Measurements from ENCODE around the gene FBXL16.

FBXL16 gene

DNA sequence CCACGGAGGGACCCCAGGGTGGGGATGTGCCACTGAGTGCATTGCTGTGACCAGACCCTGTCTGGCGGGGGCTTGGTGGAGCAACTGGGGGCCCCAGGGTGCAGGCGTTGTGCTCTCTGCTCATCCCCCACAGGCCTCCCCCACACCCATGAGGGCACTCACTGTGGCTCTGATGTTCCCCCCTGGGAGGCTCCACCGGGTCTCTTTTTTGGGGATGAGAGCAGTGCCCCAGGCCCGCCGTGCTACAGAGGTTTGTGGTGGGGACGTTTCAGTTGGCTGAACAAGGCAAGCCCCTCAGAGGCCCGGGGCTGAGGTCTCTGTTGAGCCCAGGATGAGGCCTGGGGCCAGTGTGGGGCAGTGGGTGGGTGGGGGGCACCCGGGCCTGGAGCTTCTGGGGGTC is 18.1 kb upstream of the FBXL16 start:
- Mint-ChIP-seq H3K4me3 (peak overlapping the region in 1 of 2 donors; percentile 42), H3K9me3 (no peaks in the 10 kb centered on the region), H3K4me1 (ENCODE audit: low read depth in 2 of 2) (peaks cover 15 to 19% of the 10 kb centered on the region in 2 donors), H3K27me3 (no peaks in the 10 kb centered on the region), H3K36me3 (ENCODE audit: insufficient read depth) (peaks cover 30% of the 10 kb centered on the region), H3K27ac (peak overlapping the region in 1 of 2 donors; percentile 62)
- no peak for DNase-seq
- ATAC-seq (replicated peaks) = no peak

DNA sequence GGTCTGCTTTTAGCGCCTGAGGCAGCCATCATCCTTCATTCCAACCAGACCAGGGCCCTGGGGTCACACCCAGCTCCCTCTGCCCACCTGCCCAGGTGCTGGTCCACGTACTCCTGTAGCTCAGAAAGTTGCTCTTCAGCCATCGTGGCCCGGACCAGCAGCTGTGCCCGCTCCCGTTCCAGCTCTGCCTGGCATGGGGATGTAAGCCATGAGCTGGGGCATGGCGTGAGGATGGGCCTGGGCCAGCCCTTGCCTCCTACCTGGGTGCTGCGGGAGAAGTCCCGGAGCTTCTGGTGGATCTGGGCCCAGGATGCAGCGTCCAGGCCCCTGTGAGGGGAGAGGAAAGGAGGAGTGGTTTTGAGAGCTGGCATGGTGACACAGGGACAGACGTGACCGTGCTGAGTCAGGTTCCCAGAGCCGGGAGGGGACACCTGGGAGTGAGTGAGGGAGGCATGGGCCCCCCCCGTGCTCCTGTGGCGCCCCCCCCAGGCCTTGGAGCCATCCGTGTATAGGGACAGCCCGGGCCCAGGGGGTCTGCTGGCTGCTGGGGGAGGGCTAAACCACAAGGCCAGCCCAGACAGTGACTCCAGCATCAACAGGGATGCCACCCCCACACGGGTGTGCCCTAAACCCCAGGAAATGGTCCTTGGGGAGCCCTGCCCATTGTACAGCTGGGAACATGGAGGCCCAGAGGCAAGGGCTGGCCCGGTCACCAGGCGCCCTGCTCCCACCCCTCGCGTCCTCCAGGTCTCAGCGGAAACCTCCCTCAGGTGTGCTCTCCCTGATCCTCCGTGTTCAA is 17.4 kb upstream of the FBXL16 start:
- DNase-seq (no peak), ATAC-seq (replicated peaks) (no peak)
- Mint-ChIP-seq H3K4me3 (peak overlapping the region; percentile 45 to 81), H3K27me3 (no peaks in the 10 kb centered on the region), H3K9me3 (no peaks in the 10 kb centered on the region), H3K4me1 (ENCODE audit: low read depth in 2 of 2) (peaks cover 15 to 19% of the 10 kb centered on the region in 2 donors), H3K27ac (peak overlapping the region; percentile 49 to 83), H3K36me3 (ENCODE audit: insufficient read depth) (peaks cover 25% of the 10 kb centered on the region)

DNA sequence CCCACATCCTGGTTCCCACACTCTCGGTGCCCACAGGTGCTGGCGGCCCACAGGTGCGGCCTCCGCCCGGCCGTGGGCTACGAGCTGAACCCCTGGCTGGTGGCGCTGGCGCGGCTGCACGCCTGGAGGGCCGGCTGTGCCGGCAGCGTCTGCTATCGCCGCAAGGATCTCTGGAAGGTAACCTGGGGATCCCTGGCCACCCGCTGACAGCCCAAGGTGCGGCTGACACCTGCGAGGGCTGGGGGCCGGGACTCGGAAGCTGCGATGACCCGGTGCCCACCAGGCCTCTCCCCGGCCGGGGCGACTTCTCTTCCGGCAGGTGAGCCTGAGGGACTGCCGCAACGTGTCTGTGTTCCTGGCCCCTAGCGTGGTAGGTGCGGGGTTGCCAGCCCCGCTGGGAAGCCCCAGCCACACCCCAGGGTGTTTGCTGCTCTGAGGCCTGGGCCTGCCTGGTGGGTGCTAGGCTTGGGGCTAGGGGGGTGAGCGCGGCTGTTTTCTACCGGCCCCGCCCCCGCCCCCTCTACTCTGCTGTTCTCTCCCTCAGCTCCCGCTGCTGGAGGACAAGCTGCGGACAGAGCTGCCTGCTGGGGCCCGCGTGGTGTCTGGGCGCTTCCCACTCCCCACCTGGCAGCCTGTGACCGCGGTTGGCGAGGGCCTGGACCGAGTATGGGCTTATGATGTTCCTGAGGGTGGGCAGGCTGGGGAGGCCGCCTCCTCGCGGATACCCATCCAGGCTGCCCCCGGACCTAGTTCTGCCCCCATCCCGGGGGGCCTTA is 16.4 kb upstream of the FBXL16 start:
- DNase-seq (peak in 2 of 3 experiments; percentile 43 to 44), ATAC-seq (replicated peaks) (peak; percentile 47)
- Mint-ChIP-seq H3K4me1 (ENCODE audit: low read depth in 2 of 2) (peaks cover 15 to 19% of the 10 kb centered on the region in 2 donors), H3K36me3 (ENCODE audit: insufficient read depth) (peaks cover 22% of the 10 kb centered on the region), H3K27me3 (no peaks in the 10 kb centered on the region), H3K4me3 (peak overlapping the region; percentile 79 to 81), H3K27ac (peak overlapping the region; percentile 49 to 83), H3K9me3 (no peaks in the 10 kb centered on the region)

DNA sequence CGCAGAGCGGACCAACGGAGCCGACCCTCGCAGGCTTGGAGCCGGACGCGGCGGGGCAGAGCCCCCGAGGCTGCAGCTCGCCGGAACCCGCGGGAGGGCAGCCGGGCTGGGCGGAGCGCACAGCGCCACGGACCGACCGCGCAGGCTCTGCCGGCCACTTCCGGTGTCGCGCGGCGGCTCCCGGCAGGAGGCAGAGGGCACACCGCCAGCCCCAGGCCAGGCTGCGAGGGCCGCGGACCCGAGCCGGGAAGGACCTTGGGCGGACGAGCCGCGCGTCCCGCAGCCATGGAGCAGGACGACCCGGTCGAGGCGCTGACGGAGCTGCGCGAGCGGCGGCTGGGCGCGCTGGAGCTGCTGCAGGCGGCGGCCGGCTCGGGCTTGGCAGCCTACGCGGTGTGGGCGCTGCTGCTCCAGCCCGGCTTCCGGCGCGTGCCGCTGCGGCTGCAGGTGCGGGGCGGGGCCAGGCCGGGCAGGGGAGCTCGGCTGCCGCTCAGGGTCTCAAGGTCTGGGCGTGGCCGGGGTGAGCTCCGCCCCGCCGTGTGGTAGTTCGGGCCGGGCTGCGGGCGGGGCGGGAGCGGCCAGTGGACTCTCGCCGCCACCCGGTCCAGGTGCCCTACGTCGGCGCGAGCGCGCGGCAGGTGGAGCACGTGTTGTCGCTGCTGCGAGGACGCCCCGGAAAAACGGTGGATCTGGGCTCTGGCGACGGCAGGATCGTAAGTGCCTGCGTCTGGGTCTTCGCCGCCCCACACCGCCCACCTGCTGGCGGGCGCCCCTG is 15.6 kb upstream of the FBXL16 start, which contains the start of gene ANTKMT:
ANTKMT (plus strand) TSS at position 157 of the 775 bp plus-strand sequence; CDS start at position 286, 129 bp downstream.
- DNase-seq (peak; percentile 67 to 79 (median 73)), ATAC-seq (replicated peaks) (peak; percentile 75)
- no peaks in the 10 kb centered on the region for H3K9me3 Mint-ChIP-seq
- peaks cover 0 to 5% of the 10 kb centered on the region in 2 donors for H3K27me3 Mint-ChIP-seq
- peak within 1 kb of the TSS; percentile 69 to 83 for H3K27ac Mint-ChIP-seq
- H3K36me3 Mint-ChIP-seq (ENCODE audit: insufficient read depth) = peaks cover 18% of the 10 kb centered on the region
- peaks cover 19 to 22% of the 10 kb centered on the region in 2 donors for H3K4me1 Mint-ChIP-seq (ENCODE audit: low read depth in 2 of 2)
- peak within 1 kb of the TSS; percentile 84 to 85 for H3K4me3 Mint-ChIP-seq

DNA sequence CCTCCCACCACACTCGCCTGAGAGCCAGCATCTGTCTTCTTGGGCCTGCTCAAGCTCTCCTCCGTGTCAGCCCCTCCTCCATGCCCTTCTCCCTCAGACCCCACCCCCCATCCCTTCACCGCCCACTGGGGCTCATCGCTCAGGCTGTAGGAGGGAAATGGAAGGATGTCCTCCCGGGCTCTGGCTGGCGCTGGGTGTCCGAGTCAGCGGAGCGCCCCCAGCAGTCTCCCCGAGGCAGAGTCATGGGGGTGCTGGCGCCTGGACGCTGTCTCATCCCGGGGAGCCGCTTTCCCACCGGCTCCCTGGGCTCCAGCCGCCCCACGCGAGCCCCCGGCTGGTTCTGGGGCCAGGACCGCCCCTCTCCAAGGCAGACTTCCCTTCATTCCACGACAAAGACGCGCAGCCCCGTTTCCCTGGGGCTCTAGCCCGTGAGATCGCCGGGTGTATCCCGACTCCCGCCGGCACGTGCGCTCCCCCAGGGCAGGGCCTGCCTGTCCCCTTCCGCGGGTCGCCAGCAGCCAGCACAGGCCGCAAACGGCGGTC is 14.9 kb upstream of the FBXL16 start:
- peak; percentile 5 for ATAC-seq (replicated peaks)
- Mint-ChIP-seq H3K9me3 (no peaks in the 10 kb centered on the region), H3K4me1 (ENCODE audit: low read depth in 2 of 2) (peaks cover 19 to 22% of the 10 kb centered on the region in 2 donors), H3K27me3 (peaks cover 0 to 8% of the 10 kb centered on the region in 2 donors), H3K27ac (peak overlapping the region; percentile 69 to 71), H3K4me3 (peak overlapping the region; percentile 84 to 85), H3K36me3 (ENCODE audit: insufficient read depth) (peaks cover 18% of the 10 kb centered on the region)
- no peak for DNase-seq

DNA sequence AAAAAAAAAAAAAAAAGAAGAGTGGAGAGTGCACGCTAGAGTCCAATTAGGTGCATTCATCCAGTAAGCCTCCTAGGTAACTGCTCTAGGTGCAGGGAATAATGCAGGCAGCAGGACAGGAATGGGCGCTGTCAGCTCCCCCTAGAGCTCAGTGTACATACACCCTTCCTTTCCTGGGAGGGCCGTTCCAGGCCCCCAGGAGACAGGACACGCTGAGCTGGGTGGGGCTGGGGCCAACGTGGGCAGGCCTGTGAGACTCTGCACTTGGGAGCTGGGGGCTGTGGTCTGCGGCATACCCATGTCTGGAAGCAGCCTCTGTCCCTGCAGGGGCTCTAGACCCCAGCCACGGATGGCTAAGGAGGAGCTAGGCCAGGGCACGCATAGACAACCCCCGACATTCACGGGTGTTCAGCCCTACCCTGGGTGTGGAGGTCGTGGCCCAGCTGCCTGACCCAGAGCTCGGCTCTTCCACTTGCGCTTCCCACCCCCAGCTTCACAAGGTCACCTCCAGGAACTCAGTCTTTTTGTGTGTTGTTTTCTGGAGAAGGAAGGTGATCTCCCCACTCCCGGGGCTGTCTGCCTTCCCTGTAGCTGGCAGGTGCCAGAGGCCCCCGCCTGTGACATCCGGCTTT is 14.3 kb upstream of the FBXL16 start:
- Mint-ChIP-seq H3K4me3 (peak overlapping the region; percentile 84 to 85), H3K9me3 (no peaks in the 10 kb centered on the region)

DNA sequence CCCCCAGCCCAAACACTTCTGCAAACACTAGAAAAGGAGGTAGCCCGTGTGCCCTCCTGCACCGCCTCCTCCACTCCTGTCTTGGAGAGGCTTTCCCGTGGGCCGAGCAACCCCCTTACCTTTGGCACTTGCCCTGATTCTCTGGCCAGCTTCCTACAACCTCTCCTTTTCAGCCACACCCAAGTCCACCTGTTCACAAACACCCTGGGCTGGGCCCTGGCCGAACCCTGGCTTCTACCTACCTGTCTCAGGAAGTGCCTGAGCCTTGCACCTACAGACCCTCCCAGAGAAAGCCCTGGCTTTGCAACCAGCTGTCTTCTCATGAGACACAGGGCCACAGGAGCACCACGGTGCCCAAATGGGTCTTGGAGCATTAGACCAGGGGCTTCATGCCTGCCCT is 13.3 kb upstream of the FBXL16 start:
- Mint-ChIP-seq H3K27ac (peak overlapping the region in 1 of 2 donors; percentile 68), H3K36me3 (ENCODE audit: insufficient read depth) (peaks cover 15% of the 10 kb centered on the region), H3K9me3 (no peaks in the 10 kb centered on the region), H3K4me3 (peak overlapping the region; percentile 84 to 85), H3K4me1 (ENCODE audit: low read depth in 2 of 2) (peaks cover 18 to 19% of the 10 kb centered on the region in 2 donors), H3K27me3 (peaks cover 0 to 8% of the 10 kb centered on the region in 2 donors)
- ATAC-seq (replicated peaks) = no peak
- DNase-seq = no peak

More for the DNA sequence above, 14.3 kb upstream of the FBXL16 start:
- Mint-ChIP-seq H3K27me3 (peaks cover 0 to 8% of the 10 kb centered on the region in 2 donors), H3K4me1 (ENCODE audit: low read depth in 2 of 2) (peaks cover 18 to 19% of the 10 kb centered on the region in 2 donors), H3K27ac (peak overlapping the region; percentile 69 to 71), H3K36me3 (ENCODE audit: insufficient read depth) (peaks cover 18% of the 10 kb centered on the region)
- ATAC-seq (replicated peaks) (no peak), DNase-seq (no peak)

DNA sequence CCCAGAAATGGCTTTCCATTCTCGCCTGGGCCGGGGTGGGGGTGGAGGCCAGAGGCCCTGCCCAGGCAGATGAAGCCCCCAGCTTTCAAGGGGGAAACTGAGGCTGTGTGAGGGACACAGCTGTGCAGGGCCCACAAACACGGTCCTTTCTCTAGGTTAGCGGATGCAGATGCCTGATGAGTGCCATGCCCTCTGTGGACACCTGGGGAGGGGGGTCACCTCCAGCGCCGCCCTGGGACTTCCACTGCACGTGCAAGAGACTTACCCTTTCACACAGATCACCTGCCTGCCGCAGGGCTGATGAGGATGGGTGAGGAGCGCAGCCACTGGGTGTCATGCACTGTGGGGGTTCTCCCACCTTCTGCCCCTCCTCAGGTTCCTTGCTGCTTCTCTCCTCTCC is 12.8 kb upstream of the FBXL16 start:
- DNase-seq = no peak
- H3K27ac Mint-ChIP-seq = no peak overlapping the region
- H3K4me3 Mint-ChIP-seq = no peak overlapping the region
- H3K36me3 Mint-ChIP-seq (ENCODE audit: insufficient read depth) = peaks cover 17% of the 10 kb centered on the region
- H3K4me1 Mint-ChIP-seq (ENCODE audit: low read depth in 2 of 2) = peaks cover 18 to 19% of the 10 kb centered on the region in 2 donors
- ATAC-seq (replicated peaks) = no peak
- H3K27me3 Mint-ChIP-seq = peaks cover 0 to 8% of the 10 kb centered on the region in 2 donors
- no peaks in the 10 kb centered on the region for H3K9me3 Mint-ChIP-seq

DNA sequence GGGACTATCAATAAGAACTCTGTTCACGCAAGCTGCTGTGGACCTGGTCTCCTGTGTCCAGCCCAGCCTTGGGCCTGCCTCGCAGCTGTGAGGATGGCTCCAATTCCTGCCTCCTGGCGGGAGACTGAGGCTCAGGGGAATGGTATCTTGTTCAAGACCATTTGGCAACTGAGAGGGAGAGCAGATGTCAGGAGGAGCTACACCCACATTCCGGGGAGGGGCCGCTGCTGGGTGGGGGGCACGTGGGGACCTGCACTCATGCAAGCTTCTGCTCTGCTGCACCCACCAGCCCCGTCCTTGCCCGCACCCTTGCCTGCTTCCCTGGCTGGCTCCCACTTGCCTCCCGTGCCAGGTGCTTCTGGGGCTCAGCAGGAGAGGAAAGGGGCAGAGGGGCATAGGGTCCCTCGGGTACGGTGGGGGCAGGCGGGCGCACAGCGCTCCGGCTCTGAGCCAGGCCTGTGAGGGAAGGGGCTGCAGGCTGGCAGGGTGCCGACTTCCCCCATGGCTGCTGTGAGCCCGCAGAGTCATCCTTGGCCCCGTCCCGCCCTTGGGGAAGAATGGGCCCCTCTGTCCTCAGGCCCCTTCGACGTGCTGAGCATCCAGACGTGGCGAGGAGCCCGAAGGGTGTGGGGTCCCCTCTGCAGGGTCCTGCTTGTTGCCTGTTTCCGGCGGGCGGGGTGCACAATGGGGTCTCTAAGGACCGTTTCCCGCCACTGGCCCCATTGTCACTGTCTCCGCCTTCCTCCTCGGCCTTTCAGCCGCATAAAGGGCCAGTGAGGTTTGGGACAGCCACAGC is 12.0 kb upstream of the FBXL16 start:
- no peak for ATAC-seq (replicated peaks)
- Mint-ChIP-seq H3K27me3 (peaks cover 0 to 8% of the 10 kb centered on the region in 2 donors), H3K27ac (no peak overlapping the region), H3K4me1 (ENCODE audit: low read depth in 2 of 2) (peaks cover 17 to 19% of the 10 kb centered on the region in 2 donors), H3K36me3 (ENCODE audit: insufficient read depth) (peaks cover 17% of the 10 kb centered on the region), H3K9me3 (no peaks in the 10 kb centered on the region), H3K4me3 (no peak overlapping the region)
- no peak for DNase-seq

DNA sequence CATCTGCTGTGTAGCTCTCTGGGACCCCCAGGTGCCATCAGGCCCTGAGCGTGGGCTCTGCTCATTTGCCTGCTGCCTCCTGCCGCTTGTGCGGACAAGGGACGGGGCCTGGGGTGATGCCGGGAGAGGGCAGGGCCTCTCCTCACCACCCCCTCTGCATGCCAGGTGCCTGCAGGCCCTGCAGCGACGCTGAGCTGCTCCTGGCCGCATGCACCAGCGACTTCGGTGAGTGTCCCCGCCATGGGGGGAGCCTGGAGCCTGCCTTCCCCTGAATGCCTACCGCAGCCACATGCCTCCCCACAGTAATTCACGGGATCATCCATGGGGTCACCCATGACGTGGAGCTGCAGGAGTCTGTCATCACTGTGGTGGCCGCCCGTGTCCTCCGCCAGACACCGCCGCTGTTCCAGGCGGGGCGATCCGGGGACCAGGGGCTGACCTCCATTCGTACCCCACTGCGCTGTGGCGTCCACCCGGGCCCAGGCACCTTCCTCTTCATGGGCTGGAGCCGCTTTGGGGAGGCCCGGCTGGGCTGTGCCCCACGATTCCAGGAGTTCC is 11.2 kb upstream of the FBXL16 start:
- no peak for ATAC-seq (replicated peaks)
- H3K4me3 Mint-ChIP-seq = peak overlapping the region; percentile 56 to 65
- H3K36me3 Mint-ChIP-seq (ENCODE audit: insufficient read depth) = peaks cover 13% of the 10 kb centered on the region

DNA sequence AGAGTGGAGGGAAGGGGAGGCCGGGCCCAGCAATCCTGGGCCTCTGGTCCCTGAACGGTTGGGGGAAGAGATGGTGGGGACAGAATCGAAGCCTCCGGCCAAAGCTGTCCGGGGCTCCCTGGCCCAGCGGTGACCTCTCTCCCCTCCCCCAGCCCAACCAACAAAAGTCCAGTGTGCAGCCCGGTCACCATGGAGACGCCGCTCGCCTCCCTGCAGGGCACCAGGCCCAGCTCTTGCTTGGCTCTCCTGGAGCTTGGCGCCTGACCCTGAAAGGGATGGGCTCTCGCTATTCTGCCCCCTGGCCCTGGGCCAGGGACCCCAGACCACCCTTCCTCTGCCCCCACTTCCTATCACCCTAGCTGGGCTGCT is 10.6 kb upstream of the FBXL16 start:
- Mint-ChIP-seq H3K9me3 (no peaks in the 10 kb centered on the region), H3K27me3 (peaks cover 0 to 11% of the 10 kb centered on the region in 2 donors), H3K27ac (no peak overlapping the region), H3K4me3 (peak overlapping the region; percentile 56 to 65), H3K4me1 (ENCODE audit: low read depth in 2 of 2) (peaks cover 15 to 16% of the 10 kb centered on the region in 2 donors), H3K36me3 (ENCODE audit: insufficient read depth) (peaks cover 10% of the 10 kb centered on the region)
- DNase-seq (no peak), ATAC-seq (replicated peaks) (no peak)

More for the DNA sequence above, 11.2 kb upstream of the FBXL16 start:
- Mint-ChIP-seq H3K27ac (no peak overlapping the region), H3K27me3 (peaks cover 0 to 8% of the 10 kb centered on the region in 2 donors), H3K9me3 (no peaks in the 10 kb centered on the region), H3K4me1 (ENCODE audit: low read depth in 2 of 2) (peaks cover 15 to 17% of the 10 kb centered on the region in 2 donors)
- no peak for DNase-seq

Data from effector memory CD8-positive, alpha-beta T cell (primary cell).